GM20000 (cell line): ENCODE measurements around the gene ADD2.

Experiments used
- DNase-seq: peaks from one replicate; pipeline ENCODE4 v3.0.0; 2012; ENCODE audit warnings: low spot score
- TF ChIP-seq, protein P1 (sequence below): IDR thresholded peaks from 2 replicates; pipeline ENCODE4 v1.5.1; 2012; ENCODE audit warnings: mild to moderate bottlenecking, control low read depth; ENCODE audit errors: extremely low read depth, missing control alignments

The ADD2 gene

DNA sequence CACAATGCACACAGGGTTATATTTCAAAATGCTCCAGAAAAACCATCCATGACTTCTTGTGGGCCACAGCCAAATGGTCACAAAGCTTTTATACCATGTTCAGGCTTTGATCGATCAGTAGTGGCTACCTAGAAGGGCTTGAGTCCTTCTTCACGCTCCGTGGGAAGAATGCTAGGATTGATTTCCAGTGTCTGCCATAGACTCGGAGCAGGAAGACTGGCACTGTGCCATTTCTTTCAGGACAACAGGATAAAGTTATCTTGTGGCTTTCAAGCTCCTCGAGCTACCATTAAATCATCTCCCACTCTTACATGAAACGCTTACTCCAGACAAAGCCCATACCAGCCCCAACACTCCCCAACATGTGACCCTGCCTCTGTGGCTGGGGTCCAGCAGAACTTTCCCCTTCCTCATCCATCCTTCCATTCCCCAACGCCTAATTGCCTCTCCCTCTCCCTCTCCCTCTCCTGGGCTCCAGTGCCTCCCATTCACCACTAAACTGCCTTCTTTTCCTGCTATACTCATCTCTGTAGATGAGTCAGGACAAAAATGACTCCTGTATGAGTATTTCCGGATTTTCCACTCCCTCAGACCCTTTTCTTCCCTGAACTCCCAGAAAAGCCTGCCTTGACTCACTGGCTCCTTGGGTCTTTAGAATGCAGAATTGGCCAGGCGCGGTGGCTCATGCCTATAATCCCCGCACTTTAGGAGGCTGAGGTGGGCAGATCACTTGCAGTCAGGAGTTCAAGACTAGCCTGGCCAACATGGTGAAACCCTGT, 40.9 kb downstream of the ADD2 start:
- TF ChIP-seq, protein P1, sequence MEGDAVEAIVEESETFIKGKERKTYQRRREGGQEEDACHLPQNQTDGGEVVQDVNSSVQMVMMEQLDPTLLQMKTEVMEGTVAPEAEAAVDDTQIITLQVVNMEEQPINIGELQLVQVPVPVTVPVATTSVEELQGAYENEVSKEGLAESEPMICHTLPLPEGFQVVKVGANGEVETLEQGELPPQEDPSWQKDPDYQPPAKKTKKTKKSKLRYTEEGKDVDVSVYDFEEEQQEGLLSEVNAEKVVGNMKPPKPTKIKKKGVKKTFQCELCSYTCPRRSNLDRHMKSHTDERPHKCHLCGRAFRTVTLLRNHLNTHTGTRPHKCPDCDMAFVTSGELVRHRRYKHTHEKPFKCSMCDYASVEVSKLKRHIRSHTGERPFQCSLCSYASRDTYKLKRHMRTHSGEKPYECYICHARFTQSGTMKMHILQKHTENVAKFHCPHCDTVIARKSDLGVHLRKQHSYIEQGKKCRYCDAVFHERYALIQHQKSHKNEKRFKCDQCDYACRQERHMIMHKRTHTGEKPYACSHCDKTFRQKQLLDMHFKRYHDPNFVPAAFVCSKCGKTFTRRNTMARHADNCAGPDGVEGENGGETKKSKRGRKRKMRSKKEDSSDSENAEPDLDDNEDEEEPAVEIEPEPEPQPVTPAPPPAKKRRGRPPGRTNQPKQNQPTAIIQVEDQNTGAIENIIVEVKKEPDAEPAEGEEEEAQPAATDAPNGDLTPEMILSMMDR = no peak
- DNase-seq = no peak

DNA sequence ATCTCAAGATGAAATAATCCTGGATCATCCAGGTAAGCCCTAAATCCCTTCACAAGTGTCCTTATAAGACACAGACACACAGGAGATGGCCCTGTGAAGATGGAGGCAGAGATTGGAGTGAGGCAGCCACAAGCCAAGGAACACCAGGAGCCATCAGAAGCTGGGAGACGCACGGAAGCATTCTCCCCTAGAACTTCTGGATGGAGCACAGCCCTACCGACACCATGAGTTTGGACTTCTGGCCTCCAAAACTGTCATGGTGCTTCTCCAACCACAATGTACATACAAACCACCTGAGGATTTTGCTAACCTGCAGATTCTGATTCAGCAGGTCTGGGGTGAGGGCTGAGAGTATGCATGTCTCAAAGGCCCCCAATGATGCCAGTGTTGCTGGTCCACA, 42.5 kb downstream of the ADD2 start:
- TF ChIP-seq, protein P1 = no peak

DNA sequence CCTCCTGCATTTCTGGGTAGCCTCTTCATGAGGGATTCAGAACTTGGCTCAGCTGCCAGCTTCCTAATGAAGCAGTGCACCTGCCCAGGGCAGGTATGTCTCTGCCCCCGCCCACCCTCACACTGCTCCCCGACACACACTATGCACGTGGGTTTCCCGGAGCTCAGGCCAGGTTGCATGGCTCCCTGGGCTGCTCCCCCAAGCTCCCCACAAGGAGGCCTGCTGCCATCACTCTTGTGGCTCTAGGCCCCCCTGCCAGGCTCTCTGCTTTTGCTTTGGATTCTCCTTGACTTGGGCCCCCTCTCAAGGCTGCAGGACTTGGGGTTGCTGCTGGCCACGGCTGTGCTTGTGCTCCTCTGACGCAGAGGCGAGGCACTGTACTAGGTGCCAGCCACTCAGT, 43.6 kb downstream of the ADD2 start:
- DNase-seq = no peak
- TF ChIP-seq, protein P1 = no peak

More for the DNA sequence above, 42.5 kb downstream of the ADD2 start:
- DNase-seq = no peak

DNA sequence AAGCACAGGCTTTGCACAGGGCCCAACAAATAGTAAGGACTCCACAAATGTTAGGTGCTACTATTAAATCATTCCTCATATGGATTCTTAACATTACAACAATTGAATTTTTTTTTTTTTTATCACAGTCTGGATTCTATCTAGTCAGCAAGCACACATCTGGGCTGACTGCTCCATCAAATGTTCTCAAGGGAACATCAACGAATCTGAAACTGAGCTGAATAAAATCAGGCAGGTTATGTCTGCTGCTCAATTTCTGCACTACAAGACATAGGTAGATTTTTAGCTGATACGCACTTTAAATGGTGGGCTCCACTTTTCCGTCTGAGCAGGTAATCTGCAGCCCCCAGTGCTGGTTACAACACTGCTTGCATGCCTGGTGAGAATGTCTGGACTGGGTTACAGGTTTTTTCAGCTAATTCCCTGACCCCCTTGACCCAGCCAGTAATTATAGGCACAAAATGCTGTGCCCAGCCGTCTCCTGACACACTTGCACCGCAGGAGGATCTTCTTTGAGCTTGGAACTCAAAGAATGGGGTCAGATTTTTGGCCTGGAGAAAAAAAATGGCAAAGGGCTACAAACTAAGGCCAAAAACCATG, 44.6 kb downstream of the ADD2 start:
- TF ChIP-seq, protein P1 = no peak
- DNase-seq = no peak

DNA sequence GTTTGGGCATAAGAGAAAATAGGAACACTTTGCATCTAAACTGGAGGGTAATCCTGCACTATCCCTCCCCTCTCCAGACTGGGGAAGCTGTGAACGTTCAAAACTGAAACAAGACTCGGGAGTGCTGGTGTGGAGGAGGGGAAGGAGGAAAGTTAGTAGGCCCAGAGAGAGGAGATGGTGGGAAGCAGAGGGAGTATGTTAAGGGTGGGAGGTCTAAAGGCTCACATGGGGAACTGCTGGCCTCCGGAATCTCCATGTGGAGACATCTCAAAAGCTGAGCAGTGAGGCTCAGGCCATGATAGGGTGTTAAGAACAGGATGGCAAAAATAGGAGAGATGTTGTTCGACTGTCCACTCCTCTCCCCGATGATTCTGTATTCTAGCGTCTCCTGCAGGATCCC, 47.9 kb downstream of the ADD2 start:
- no peak for DNase-seq
- TF ChIP-seq, protein P1 = no peak

DNA sequence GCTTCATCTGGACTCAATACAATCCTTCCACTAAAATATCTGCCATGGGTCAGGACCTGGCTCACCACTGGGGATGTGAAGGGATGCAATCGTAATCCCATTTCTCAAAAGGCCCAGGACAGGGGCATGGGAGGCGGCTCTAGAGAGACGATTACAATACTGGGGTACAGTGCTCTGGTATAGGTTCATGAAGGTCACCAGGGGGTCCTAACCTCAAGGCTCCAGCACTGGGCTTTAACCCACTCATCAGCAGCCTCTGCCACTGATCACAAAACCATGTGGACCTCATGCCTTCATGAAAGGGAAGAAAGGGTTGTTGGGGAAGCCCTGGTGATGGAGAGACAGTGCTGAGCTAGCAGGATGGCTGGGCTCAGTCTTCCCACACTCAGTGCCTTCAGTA, 48.8 kb downstream of the ADD2 start:
- no peak for DNase-seq
- TF ChIP-seq, protein P1 = no peak

DNA sequence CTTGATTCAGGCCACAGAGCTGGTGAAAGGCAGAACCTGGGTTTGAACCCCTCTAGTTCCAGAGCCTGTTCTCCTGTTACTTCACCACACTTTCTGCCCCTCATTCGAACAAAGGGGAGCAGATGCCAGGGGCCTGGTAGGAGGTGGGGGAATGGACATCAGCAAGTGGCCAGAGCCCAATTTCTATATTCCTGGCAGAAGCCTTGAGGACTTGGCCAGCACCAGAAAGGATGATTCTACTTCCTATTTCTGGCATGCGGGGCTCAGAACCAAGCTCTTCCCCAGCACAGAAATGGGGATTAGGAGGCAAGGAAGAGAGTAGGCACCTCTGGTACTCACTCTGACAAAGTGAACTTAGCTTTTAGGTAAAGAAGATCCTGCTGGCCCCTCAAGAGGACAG, 49.3 kb downstream of the ADD2 start:
- DNase-seq = no peak
- TF ChIP-seq, protein P1 = no peak
